HG03439 (cell line): ENCODE measurements around the gene HSPA2.

ENCODE experiments used
- ATAC-seq: cut with Tn5 transposase; IDR thresholded peaks from one replicate; pipeline ENCODE4 v1.9.1; 2021; ENCODE audit warnings: mild to moderate bottlenecking, moderate library complexity; ENCODE audit not compliant: unreplicated experiment

HSPA2 gene

GRCh38 chr14:64540208-64541202 lies at the start of gene HSPA2:
HSPA2 (plus strand) TSS chr14:64540741; CDS start chr14:64540850, 109 bp downstream.
- peak; percentile 96 for ATAC-seq

GRCh38 chr14:64491637-64492036 lies 48.9 kb upstream of the HSPA2 start:
- no peak for ATAC-seq

GRCh38 chr14:64493455-64493854 lies 47.1 kb upstream of the HSPA2 start:
- no peak for ATAC-seq

- no peak for ATAC-seq
Measured at GRCh38 chr14:64495252-64495651, 45.3 kb upstream of the HSPA2 start.

- no peak for ATAC-seq
Measured at GRCh38 chr14:64496764-64497163, 43.8 kb upstream of the HSPA2 start.

- no peak for ATAC-seq
Measured at GRCh38 chr14:64500088-64500487, 40.5 kb upstream of the HSPA2 start.

GRCh38 chr14:64501411-64502171 lies 39.0 kb upstream of the HSPA2 start:
- no peak for ATAC-seq

- no peak for ATAC-seq
Measured at GRCh38 chr14:64502456-64502855, 38.1 kb upstream of the HSPA2 start.

- ATAC-seq: peak; percentile 4
Measured at GRCh38 chr14:64502887-64503433, 37.6 kb upstream of the HSPA2 start.

- ATAC-seq: peak; percentile 64
Measured at GRCh38 chr14:64503434-64504309, 36.9 kb upstream of the HSPA2 start, which contains the start of gene ZBTB25. ZBTB25 (minus strand) TSS chr14:64503838; CDS start chr14:64490533, 13,305 bp downstream.

GRCh38 chr14:64504310-64504896 lies 36.1 kb upstream of the HSPA2 start, which contains the start of gene ZBTB1:
ZBTB1 (plus strand) TSS chr14:64504770; CDS start chr14:64521505, 16,735 bp downstream.
- peak; percentile 20 for ATAC-seq

- ATAC-seq: no peak
Measured at GRCh38 chr14:64504897-64505794, 35.4 kb upstream of the HSPA2 start.

- ATAC-seq: no peak
Measured at GRCh38 chr14:64506721-64507120, 33.8 kb upstream of the HSPA2 start.

- no peak for ATAC-seq
Measured at GRCh38 chr14:64507376-64508156, 33.0 kb upstream of the HSPA2 start.

- ATAC-seq: no peak
Measured at GRCh38 chr14:64508215-64508776, 32.2 kb upstream of the HSPA2 start.

GRCh38 chr14:64509036-64509435 lies 31.5 kb upstream of the HSPA2 start:
- no peak for ATAC-seq

- ATAC-seq: no peak
Measured at GRCh38 chr14:64510825-64511671, 29.5 kb upstream of the HSPA2 start.
